ENCODE data around the gene HSD11B1.
A peak's percentile ranks its signal among the peaks of the same experiment; 100 is the strongest.

DNA sequence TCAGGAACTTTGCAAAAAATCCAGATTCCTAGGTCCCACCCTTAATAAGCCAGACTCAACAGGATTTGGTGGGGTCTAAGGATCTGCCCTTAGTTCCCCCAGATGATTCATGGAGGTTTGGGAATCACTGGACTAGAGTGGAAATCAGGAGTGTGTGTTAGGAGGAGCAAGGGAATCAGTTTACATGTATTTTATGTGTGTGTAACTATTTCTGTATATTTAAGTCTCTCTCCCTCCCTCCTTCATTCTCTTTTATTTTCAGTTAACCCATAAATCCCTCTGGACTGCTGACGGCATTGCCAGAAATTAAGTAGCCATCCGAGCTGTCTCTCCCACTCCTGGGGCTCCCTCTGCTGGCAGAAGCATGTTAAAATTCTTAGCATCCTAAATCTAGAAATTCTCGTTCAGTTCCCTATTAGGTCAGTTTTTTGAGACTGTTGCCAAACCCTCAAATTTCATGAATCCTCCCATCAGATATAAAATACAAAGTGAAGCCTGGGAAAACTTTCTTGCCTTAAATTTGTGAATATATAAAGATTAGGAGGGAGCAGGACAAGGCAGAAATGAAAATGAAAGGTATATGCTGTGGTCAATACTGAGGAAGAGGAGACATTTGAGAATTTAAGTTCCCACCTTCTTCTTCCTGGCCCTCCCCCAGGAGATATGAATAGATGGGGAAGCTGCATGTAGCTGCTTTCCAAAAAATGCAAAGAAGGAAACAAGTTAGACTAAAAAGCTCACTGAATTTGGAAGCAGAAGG, 11.7 kb upstream of the HSD11B1 start:
- TF ChIP-seq CTCF (IDR thresholded peaks at IDR 0.05; ENCODE audit: low read length) (peak; percentile 87), EZH2 (IDR thresholded peaks at IDR 0.05; ENCODE audit: borderline replicate concordance, low read length) (no peak)
